Mesendoderm (in vitro differentiated cells): Measurements from ENCODE around the gene CR1L.
"Not testable (repeated sequence)": the region's sequence is repeated elsewhere in the genome, so short reads cannot be mapped to it uniquely, and the experiment has no call there.

Experiments
- DNase-seq: peaks from one replicate; pipeline ENCODE4 v3.0.0; 2013
- H2AK5ac ChIP-seq: 2 replicates; pipeline ENCODE4 v1.6.1; 2013; ENCODE audit warnings: low read length, inconsistent platforms
- H2BK120ac ChIP-seq: 2 replicates; pipeline ENCODE4 v1.6.1; 2013; ENCODE audit warnings: low read depth, mild to moderate bottlenecking, low read length, moderate library complexity, mixed read lengths
- H2BK15ac ChIP-seq: replicated peaks from 2 replicates; pipeline ENCODE4 v1.6.1; 2013; ENCODE audit warnings: low read depth, mild to moderate bottlenecking, moderate library complexity
- H2BK5ac ChIP-seq: 2 replicates; pipeline ENCODE4 v1.6.1; 2013; ENCODE audit warnings: low read length, inconsistent platforms
- H3K18ac ChIP-seq: 2 replicates; pipeline ENCODE4 v1.6.1; 2013; ENCODE audit warnings: mild to moderate bottlenecking, low read length, mixed read lengths
- H3K23ac ChIP-seq: one replicate; pipeline ENCODE4 v1.6.1; 2013; ENCODE audit warnings: low read length
- H3K27ac ChIP-seq: 2 replicates; pipeline ENCODE4 v1.5.1; 2013; ENCODE audit warnings: low read depth, mild to moderate bottlenecking, inconsistent platforms, low read length, moderate library complexity
- H3K27me3 ChIP-seq: 2 replicates; pipeline ENCODE4 v1.6.1; 2013; ENCODE audit warnings: low read length, control low read depth, mild to moderate bottlenecking, inconsistent platforms; ENCODE audit not compliant: insufficient read depth, poor library complexity
- H3K36me3 ChIP-seq: 2 replicates; pipeline ENCODE4 v1.6.1; 2013; ENCODE audit warnings: low read length, inconsistent platforms; ENCODE audit not compliant: control insufficient read depth, insufficient read depth
- H3K4ac ChIP-seq: one replicate; pipeline ENCODE4 v1.6.1; 2013; ENCODE audit warnings: low read depth, mild to moderate bottlenecking, low read length, moderate library complexity
- H3K4me1 ChIP-seq: 2 replicates; pipeline ENCODE4 v1.6.1; 2013; ENCODE audit warnings: low read depth, low read length, inconsistent platforms; ENCODE audit not compliant: control insufficient read depth
- H3K4me2 ChIP-seq: 2 replicates; pipeline ENCODE4 v1.6.1; 2013; ENCODE audit warnings: low read length
- H3K4me3 ChIP-seq: 2 replicates; pipeline ENCODE4 v1.5.1; 2013; ENCODE audit warnings: mild to moderate bottlenecking, low read length
- H3K56ac ChIP-seq: one replicate; pipeline ENCODE4 v1.6.1; 2013; ENCODE audit warnings: low read length
- H3K79me1 ChIP-seq: 2 replicates; pipeline ENCODE4 v1.6.1; 2013; ENCODE audit warnings: low read length, inconsistent platforms
- H3K79me2 ChIP-seq: 2 replicates; pipeline ENCODE4 v1.6.1; 2013; ENCODE audit warnings: mild to moderate bottlenecking, low read length; ENCODE audit not compliant: control insufficient read depth, insufficient read depth
- H3K9ac ChIP-seq: 2 replicates; pipeline ENCODE4 v1.6.1; 2013; ENCODE audit warnings: low read length, inconsistent platforms
- H4K5ac ChIP-seq: one replicate; pipeline ENCODE4 v1.6.1; 2013; ENCODE audit warnings: low read length
- H4K8ac ChIP-seq: one replicate; pipeline ENCODE4 v1.6.1; 2013; ENCODE audit warnings: low read depth, mild to moderate bottlenecking, control low read depth, low read length, moderate library complexity
- WGBS: extraction: QIAGEN DNeasy Blood & Tissue Kit; methylation state at CpG from one replicate; pipeline ENCODE4 v1.1.7; 2013; ENCODE audit warnings: low lambda C conversion rate, missing lambda C conversion rate; ENCODE audit not compliant: insufficient coverage; ENCODE audit errors: extremely low coverage; 5-methylcytosine and 5-hydroxymethylcytosine counted together

The CR1L gene

GRCh38 chr1:207711285-207711684 lies 66.4 kb downstream of the CR1L start:
- Histone ChIP-seq H3K36me3 (no peaks in the 10 kb centered on the region), H2BK15ac (no peak overlapping the region), H3K4me3 (no peak overlapping the region), H2BK5ac (no peak overlapping the region), H3K27ac (no peak overlapping the region), H3K4ac (no peak overlapping the region), H3K4me1 (no peaks in the 10 kb centered on the region), H3K27me3 (no peaks in the 10 kb centered on the region), H3K18ac (no peak overlapping the region), H2BK120ac (no peak overlapping the region), H3K79me2 (no peaks in the 10 kb centered on the region), H4K8ac (no peak overlapping the region), H3K56ac (no peak overlapping the region), H4K5ac (no peak overlapping the region), H3K23ac (no peak overlapping the region), H3K9ac (no peak overlapping the region), H2AK5ac (no peak overlapping the region), H3K79me1 (no peaks in the 10 kb centered on the region), H3K4me2 (no peak overlapping the region)
- DNase-seq: peak; percentile 83
- no CpG with 5 or more reads among the region's 5 CpGs for WGBS

GRCh38 chr1:207712701-207713100 lies 67.8 kb downstream of the CR1L start:
- not testable (repeated sequence) for H3K4me1 ChIP-seq, H2BK15ac ChIP-seq, H2AK5ac ChIP-seq, H3K27me3 ChIP-seq, H3K23ac ChIP-seq, H4K8ac ChIP-seq, H2BK5ac ChIP-seq, H3K4me3 ChIP-seq, H3K27ac ChIP-seq, H3K36me3 ChIP-seq, H4K5ac ChIP-seq, H3K79me2 ChIP-seq, H3K4me2 ChIP-seq, H3K9ac ChIP-seq, H3K79me1 ChIP-seq, H3K56ac ChIP-seq, H3K4ac ChIP-seq, H3K18ac ChIP-seq, H2BK120ac ChIP-seq
- 100% methylated on average over 1 of the region's 3 CpGs for WGBS
- peak; percentile 11 for DNase-seq

GRCh38 chr1:207713529-207713928 lies 68.6 kb downstream of the CR1L start:
- H3K9ac ChIP-seq: no peak overlapping the region
- no CpG with 5 or more reads among the region's 12 CpGs for WGBS
- H4K8ac ChIP-seq: no peak overlapping the region
- H3K36me3 ChIP-seq: no peaks in the 10 kb centered on the region
- H3K4me2 ChIP-seq: no peak overlapping the region
- H2BK120ac ChIP-seq: no peak overlapping the region
- no peak overlapping the region for H2AK5ac ChIP-seq
- H3K4ac ChIP-seq: no peak overlapping the region
- H2BK5ac ChIP-seq: no peak overlapping the region
- no peak overlapping the region for H3K23ac ChIP-seq
- no peak overlapping the region for H3K27ac ChIP-seq
- no peaks in the 10 kb centered on the region for H3K4me1 ChIP-seq
- H3K79me1 ChIP-seq: no peaks in the 10 kb centered on the region
- no peak overlapping the region for H3K18ac ChIP-seq
- no peak overlapping the region for H3K56ac ChIP-seq
- no peak overlapping the region for H3K4me3 ChIP-seq
- no peaks in the 10 kb centered on the region for H3K79me2 ChIP-seq
- no peak overlapping the region for H2BK15ac ChIP-seq
- DNase-seq: no peak
- H3K27me3 ChIP-seq: no peaks in the 10 kb centered on the region
- no peak overlapping the region for H4K5ac ChIP-seq

- H3K36me3 ChIP-seq: no peaks in the 10 kb centered on the region
- H4K8ac ChIP-seq: no peak overlapping the region
- H3K4me2 ChIP-seq: no peak overlapping the region
- no peaks in the 10 kb centered on the region for H3K79me1 ChIP-seq
- H2AK5ac ChIP-seq: no peak overlapping the region
- no CpG with 5 or more reads among the region's 2 CpGs for WGBS
- H3K56ac ChIP-seq: no peak overlapping the region
- H3K79me2 ChIP-seq: no peaks in the 10 kb centered on the region
- no peak overlapping the region for H3K27ac ChIP-seq
- H3K4me3 ChIP-seq: no peak overlapping the region
- no peak overlapping the region for H2BK5ac ChIP-seq
- no peak overlapping the region for H3K18ac ChIP-seq
- no peak overlapping the region for H2BK120ac ChIP-seq
- H4K5ac ChIP-seq: no peak overlapping the region
- H3K9ac ChIP-seq: no peak overlapping the region
- H3K23ac ChIP-seq: no peak overlapping the region
- H2BK15ac ChIP-seq: no peak overlapping the region
- no peak for DNase-seq
- no peak overlapping the region for H3K4ac ChIP-seq
- H3K27me3 ChIP-seq: no peaks in the 10 kb centered on the region
- H3K4me1 ChIP-seq: no peaks in the 10 kb centered on the region
Observed at GRCh38 chr1:207719234-207719633, 74.3 kb downstream of the CR1L start.

- H3K4me3 ChIP-seq, DNase-seq: not testable (repeated sequence)
Observed at GRCh38 chr1:207728200-207728858, 83.4 kb downstream of the CR1L start.

GRCh38 chr1:207737503-207738157 lies 92.7 kb downstream of the CR1L start:
- not testable (repeated sequence) for H4K5ac ChIP-seq, H2AK5ac ChIP-seq, DNase-seq, H3K79me1 ChIP-seq, H4K8ac ChIP-seq, H3K18ac ChIP-seq, H3K9ac ChIP-seq, H2BK120ac ChIP-seq, H3K4me2 ChIP-seq, H3K4me1 ChIP-seq, H2BK5ac ChIP-seq, H3K27ac ChIP-seq, H3K79me2 ChIP-seq, H3K23ac ChIP-seq, H3K4ac ChIP-seq, H3K56ac ChIP-seq, H3K27me3 ChIP-seq, H2BK15ac ChIP-seq, H3K4me3 ChIP-seq, H3K36me3 ChIP-seq
- WGBS: no CpG with 5 or more reads among the region's 8 CpGs

More at GRCh38 chr1:207728200-207728858, 83.4 kb downstream of the CR1L start:
- H3K4me2 ChIP-seq, H3K9ac ChIP-seq, H4K5ac ChIP-seq, H3K18ac ChIP-seq, H3K79me1 ChIP-seq, H2BK120ac ChIP-seq, H2AK5ac ChIP-seq, H3K4ac ChIP-seq, H3K27ac ChIP-seq, H3K36me3 ChIP-seq, H3K4me1 ChIP-seq, H3K23ac ChIP-seq, H2BK5ac ChIP-seq, H3K27me3 ChIP-seq, H3K79me2 ChIP-seq, H4K8ac ChIP-seq, H3K56ac ChIP-seq, H2BK15ac ChIP-seq: not testable (repeated sequence)
- no CpG with 5 or more reads among the region's 4 CpGs for WGBS
